ENCODE data around the gene PCSK7. TPM values are rescaled to one million over a fixed set of nuclear protein-coding genes. Genes with fewer than 3 reads are reported as not detected.

The PCSK7 gene
- total RNA-seq, 1 experiment from 2014 or later = 30.0 TPM

DNA sequence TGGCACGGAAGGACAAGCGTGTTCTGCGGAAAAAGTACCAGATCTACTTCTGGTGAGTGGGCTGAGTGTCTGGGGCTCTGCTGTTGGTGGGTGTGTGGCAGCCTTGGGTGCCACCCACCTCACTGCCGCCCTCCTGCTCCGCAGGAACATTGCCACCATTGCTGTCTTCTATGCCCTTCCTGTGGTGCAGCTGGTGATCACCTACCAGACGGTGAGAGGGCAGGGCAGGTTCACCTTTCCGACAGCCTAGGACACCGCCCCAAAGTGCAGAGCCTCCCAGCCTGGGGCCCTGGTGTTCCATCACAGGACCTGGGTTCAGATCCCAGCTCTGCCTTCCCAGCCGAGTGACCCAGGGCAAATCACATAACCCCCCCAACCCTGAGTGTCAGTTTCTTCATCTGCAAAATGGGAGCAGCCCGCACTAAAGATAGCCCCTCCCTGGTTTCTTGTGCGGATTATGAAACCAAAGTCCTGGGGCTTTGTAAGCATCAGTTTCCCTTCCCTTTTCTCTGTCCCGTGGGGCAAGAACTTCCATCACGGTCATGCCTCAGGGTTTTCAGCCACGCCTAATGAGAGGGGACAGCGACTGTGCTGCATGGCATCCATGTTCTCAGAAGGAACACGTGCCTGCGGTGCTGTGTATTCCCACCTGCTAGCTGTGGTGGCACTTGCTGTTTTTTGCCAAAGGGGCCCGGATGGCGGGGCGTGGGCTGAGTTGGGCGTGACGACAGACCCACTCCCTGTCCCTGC is 42.5 kb downstream of the PCSK7 start:
- ChIA-PET CTCF (no interaction called here), POLR2A (no interaction called here), RAD21 (ENCODE audit: low non-redundant PET in 1 of 2, low total read pairs in 2 of 2, uncharacterized antibody in 2 of 2, unreplicated experiment in 2 of 2) (no interaction called here)
- no peaks in the 10 kb centered on the region for H4K20me1 ChIP-seq (ENCODE audit: insufficient read depth)
- no peak overlapping the region for H2AFZ ChIP-seq (ENCODE audit: low read depth, low read length, poor library complexity, severe bottlenecking)
- H3K9me2 ChIP-seq (ENCODE audit: insufficient read depth) = no peaks in the 10 kb centered on the region
- H3K4me3 ChIP-seq (replicated peaks in 1 of 2; ENCODE audit: low read depth in 1 of 2, low read length in 2 of 2) = no peak overlapping the region
- no peak for DNase-seq (ENCODE audit: low read depth, low spot score)
- no peaks in the 10 kb centered on the region for H3K9me3 ChIP-seq (ENCODE audit: control insufficient read depth in 1 of 2, insufficient read depth in 1 of 2, low read depth in 1 of 2, low read length in 2 of 2)
- intact Hi-C loops (cut with micrococcal nuclease) = no loop called here
- TF ChIP-seq CBX3 (IDR thresholded peaks at IDR 0.05; ENCODE audit: low read depth) = no peak
- TF ChIP-seq SIN3A (IDR thresholded peaks at IDR 0.05; ENCODE audit: low read depth) = no peak
- TF ChIP-seq JUND (IDR thresholded peaks at IDR 0.05) = no peak
- TF ChIP-seq ZNF274 (IDR thresholded peaks at IDR 0.05; ENCODE audit: low read depth, low read length) = no peak
- TF ChIP-seq FOSL1 (IDR thresholded peaks at IDR 0.05; ENCODE audit: low read depth) = no peak
- TF ChIP-seq ELF1 (IDR thresholded peaks at IDR 0.05; ENCODE audit: borderline replicate concordance, low read depth) = no peak
- no peak for TF ChIP-seq POLR2AphosphoS5 (IDR thresholded peaks at IDR 0.05; ENCODE audit: low read depth, low read length)
- TF ChIP-seq EGR1 (IDR thresholded peaks at IDR 0.05; ENCODE audit: low read depth) = no peak
- TF ChIP-seq, protein P1, sequence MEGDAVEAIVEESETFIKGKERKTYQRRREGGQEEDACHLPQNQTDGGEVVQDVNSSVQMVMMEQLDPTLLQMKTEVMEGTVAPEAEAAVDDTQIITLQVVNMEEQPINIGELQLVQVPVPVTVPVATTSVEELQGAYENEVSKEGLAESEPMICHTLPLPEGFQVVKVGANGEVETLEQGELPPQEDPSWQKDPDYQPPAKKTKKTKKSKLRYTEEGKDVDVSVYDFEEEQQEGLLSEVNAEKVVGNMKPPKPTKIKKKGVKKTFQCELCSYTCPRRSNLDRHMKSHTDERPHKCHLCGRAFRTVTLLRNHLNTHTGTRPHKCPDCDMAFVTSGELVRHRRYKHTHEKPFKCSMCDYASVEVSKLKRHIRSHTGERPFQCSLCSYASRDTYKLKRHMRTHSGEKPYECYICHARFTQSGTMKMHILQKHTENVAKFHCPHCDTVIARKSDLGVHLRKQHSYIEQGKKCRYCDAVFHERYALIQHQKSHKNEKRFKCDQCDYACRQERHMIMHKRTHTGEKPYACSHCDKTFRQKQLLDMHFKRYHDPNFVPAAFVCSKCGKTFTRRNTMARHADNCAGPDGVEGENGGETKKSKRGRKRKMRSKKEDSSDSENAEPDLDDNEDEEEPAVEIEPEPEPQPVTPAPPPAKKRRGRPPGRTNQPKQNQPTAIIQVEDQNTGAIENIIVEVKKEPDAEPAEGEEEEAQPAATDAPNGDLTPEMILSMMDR (IDR thresholded peaks at IDR 0.05 in 2 of 3, conservative IDR thresholded peaks at IDR 0.05 in 1 of 3; ENCODE audit: borderline replicate concordance in 1 of 3, insufficient read depth in 1 of 3, low read depth in 2 of 3, low read length in 2 of 3) = no peak
- H3K27me3 ChIP-seq (ENCODE audit: insufficient read depth, low read length) = no peaks in the 10 kb centered on the region
- peaks cover 3 to 7% of the 10 kb centered on the region in 2 experiments; a peak in 1 of 4 replicates for H3K36me3 ChIP-seq (ENCODE audit: control insufficient read depth in 1 of 2, insufficient read depth in 2 of 2, low read length in 2 of 2)
- no peak overlapping the region for H3K9ac ChIP-seq (ENCODE audit: low read length)
- ATAC-seq = no peak
- H3K27ac ChIP-seq (ENCODE audit: low read depth, low read length) = no peak overlapping the region
- H3K79me2 ChIP-seq (ENCODE audit: insufficient read depth, low read length) = no peaks in the 10 kb centered on the region
- H3K4me1 ChIP-seq (ENCODE audit: control insufficient read depth in 1 of 2, insufficient read depth in 2 of 2, low read length in 2 of 2) = no peaks in the 10 kb centered on the region
- no peak overlapping the region for H3K4me2 ChIP-seq (ENCODE audit: low read length)
- no TSS peak for BruUV-seq (replicated peaks)
